ENCODE data around the gene SPOUT1. TPM values are rescaled to one million over a fixed set of nuclear protein-coding genes. Genes with fewer than 3 reads are reported as not detected.

SPOUT1 gene
- total RNA-seq, 4 donors from 2014 or later = 4.4 to 34.2 (median 17.3) TPM

GRCh38 chr9:128818099-128818838, 11.3 kb downstream of the SPOUT1 start, which contains the start of gene ENDOG:
Gene ENDOG, plus strand, starts transcription at chr9:128818500. Its CDS starts 185 bp downstream, at chr9:128818685.
- H3K4me1 ChIP-seq = peaks cover 0 to 4% of the 10 kb centered on the region in 2 donors
- H3K9me3 ChIP-seq = no peaks in the 10 kb centered on the region
- DNase-seq = peak; percentile 96 to 98
- peak within 1 kb of the TSS; percentile 66 to 79 for H3K27ac ChIP-seq
- TF ChIP-seq CTCF (IDR thresholded peaks at IDR 0.05) (peak; percentile 91 to 99 (median 98)), POLR2A (IDR thresholded peaks at IDR 0.05) (peak; percentile 61 to 93)
- H3K36me3 ChIP-seq = no peaks in the 10 kb centered on the region
- peak within 1 kb of the TSS; percentile 51 to 66 for H3K4me3 ChIP-seq
- intact Hi-C loops (cut with DNase I; ENCODE audit: low total_unique reads) = no loop called here
- H3K27me3 ChIP-seq = no peaks in the 10 kb centered on the region

GRCh38 chr9:128810873-128811272, 18.7 kb downstream of the SPOUT1 start:
- no peak for TF ChIP-seq POLR2A (IDR thresholded peaks at IDR 0.05)
- TF ChIP-seq CTCF (IDR thresholded peaks at IDR 0.05) = no peak
- no peaks in the 10 kb centered on the region for H3K36me3 ChIP-seq
- no peak overlapping the region for H3K27ac ChIP-seq
- no peak overlapping the region for H3K4me3 ChIP-seq
- no peaks in the 10 kb centered on the region for H3K9me3 ChIP-seq
- H3K4me1 ChIP-seq = no peaks in the 10 kb centered on the region
- H3K27me3 ChIP-seq = no peaks in the 10 kb centered on the region
- DNase-seq = no peak
- intact Hi-C loops (cut with DNase I; ENCODE audit: low total_unique reads) = no loop called here

GRCh38 chr9:128809831-128810230, 19.8 kb downstream of the SPOUT1 start:
- H3K27ac ChIP-seq = no peak overlapping the region
- H3K27me3 ChIP-seq = no peaks in the 10 kb centered on the region
- H3K4me3 ChIP-seq = no peak overlapping the region
- intact Hi-C loops (cut with DNase I; ENCODE audit: low total_unique reads) = no loop called here
- H3K9me3 ChIP-seq = no peaks in the 10 kb centered on the region
- H3K4me1 ChIP-seq = no peaks in the 10 kb centered on the region
- no peak for DNase-seq
- no peak for TF ChIP-seq POLR2A (IDR thresholded peaks at IDR 0.05)
- H3K36me3 ChIP-seq = no peaks in the 10 kb centered on the region

GRCh38 chr9:128809036-128809599, 20.5 kb downstream of the SPOUT1 start:
- Histone ChIP-seq H3K27ac (no peak overlapping the region), H3K4me3 (no peak overlapping the region), H3K27me3 (no peaks in the 10 kb centered on the region), H3K4me1 (no peaks in the 10 kb centered on the region), H3K36me3 (no peaks in the 10 kb centered on the region), H3K9me3 (no peaks in the 10 kb centered on the region)
- intact Hi-C loops (cut with DNase I; ENCODE audit: low total_unique reads) = no loop called here
- no peak for DNase-seq
- TF ChIP-seq POLR2A (IDR thresholded peaks at IDR 0.05) (no peak), CTCF (IDR thresholded peaks at IDR 0.05) (no peak)

- H3K9me3 ChIP-seq = no peaks in the 10 kb centered on the region
- no peaks in the 10 kb centered on the region for H3K36me3 ChIP-seq
- no peaks in the 10 kb centered on the region for H3K27me3 ChIP-seq
- H3K4me3 ChIP-seq = no peak overlapping the region
- no peak for DNase-seq
- intact Hi-C loops (cut with DNase I; ENCODE audit: low total_unique reads) = no loop called here
- TF ChIP-seq POLR2A (IDR thresholded peaks at IDR 0.05) (no peak), CTCF (IDR thresholded peaks at IDR 0.05) (no peak)
- H3K27ac ChIP-seq = no peak overlapping the region
- no peaks in the 10 kb centered on the region for H3K4me1 ChIP-seq
These were observed 21.1 kb downstream of the SPOUT1 start for GRCh38 chr9:128808543-128808942.
